H1 (cell line): ENCODE results near the gene WDR31. TPM values are rescaled to one million over a fixed set of nuclear protein-coding genes. Genes with fewer than 3 reads are reported as not detected.

Experiments used
- CHD2 ChIP-seq: IDR thresholded peaks from 2 replicates; pipeline ENCODE4 v1.6.1; 2012; ENCODE audit warnings: low read length, improper control_type of control experiment
- GABPA ChIP-seq: IDR thresholded peaks from 2 replicates; pipeline ENCODE4 v1.6.1; 2011; ENCODE audit warnings: mild to moderate bottlenecking, low read length, moderate library complexity, borderline replicate concordance; ENCODE audit not compliant: insufficient read depth
- KDM4A ChIP-seq: IDR thresholded peaks from one replicate; pipeline ENCODE4 v1.7.1; 2012; ENCODE audit warnings: low read depth, mild to moderate bottlenecking, moderate library complexity, low read length, inconsistent platforms; ENCODE audit not compliant: severe bottlenecking
- TBP ChIP-seq: IDR thresholded peaks from 2 replicates; pipeline ENCODE4 v1.6.1; 2011; ENCODE audit warnings: low read depth, low read length, improper control_type of control experiment
- polyA plus RNA-seq, 7 experiments: library from polyadenylated mRNA; depleted of rRNA in 3 of 7; stranded (reverse) in 5 of 7; unstranded in 2 of 7; fragments of >200 nt in 5 of 7; fragments of 200-250 nt in 2 of 7; gene quantifications; 1 replicate in 5 of 7; 2 replicates in 1 of 7; 4 replicates in 1 of 7; pipeline versions ENCODE4 v1.2.1 to v1.2.3, GENCODE V29; 2011 to 2013; ENCODE audit warnings: missing spikeins in 2 of 7, mixed read lengths in 2 of 7
- total RNA-seq: library from RNA; stranded (reverse); fragmentation: NEBNext Ultra II Directional; extraction: Animal tissue kit (Norgen Biotek cat#: 25700); gene quantifications from 2 replicates; pipeline ENCODE4 v1.2.1, GENCODE V29; 2021
- TF ChIP-seq, protein P1 (sequence below): fragments of 300-600 bp; sonication (generic); IDR thresholded peaks from 2 replicates; pipeline ENCODE4 v1.7.1; 2012; ENCODE audit warnings: low read length, moderate library complexity, mild to moderate bottlenecking, inconsistent platforms; ENCODE audit not compliant: insufficient replicate concordance
- TF ChIP-seq, protein P2 (sequence below): IDR thresholded peaks from 2 replicates; pipeline ENCODE4 v1.6.1; 2012; ENCODE audit warnings: inconsistent platforms

The WDR31 gene
- total and polyA plus RNA-seq, 2 of the 8 experiments (the other 6 are each of a cell fraction or from before 2014, with no cell fraction given), result 0.27 to 0.28 TPM

DNA sequence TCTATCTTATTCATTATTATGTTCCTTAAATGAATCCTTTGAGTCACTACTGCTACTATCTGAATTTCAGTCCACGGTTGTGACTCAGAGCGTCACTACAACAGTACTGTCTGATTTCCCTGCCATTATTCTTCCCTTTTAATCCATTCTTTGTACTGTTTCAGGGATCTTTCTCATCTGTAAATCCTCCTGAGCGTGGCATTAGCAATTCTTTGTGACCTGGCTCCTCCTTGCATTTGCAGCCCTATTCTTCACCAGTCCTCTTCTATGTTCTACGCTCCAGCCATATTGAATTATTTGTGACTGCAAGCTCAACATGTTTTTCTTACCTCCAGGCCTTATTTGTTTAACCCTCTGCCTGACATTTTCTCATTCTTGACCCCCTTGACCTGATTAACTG, 58.7 kb downstream of the WDR31 start (continued):
- TF ChIP-seq, protein P1, sequence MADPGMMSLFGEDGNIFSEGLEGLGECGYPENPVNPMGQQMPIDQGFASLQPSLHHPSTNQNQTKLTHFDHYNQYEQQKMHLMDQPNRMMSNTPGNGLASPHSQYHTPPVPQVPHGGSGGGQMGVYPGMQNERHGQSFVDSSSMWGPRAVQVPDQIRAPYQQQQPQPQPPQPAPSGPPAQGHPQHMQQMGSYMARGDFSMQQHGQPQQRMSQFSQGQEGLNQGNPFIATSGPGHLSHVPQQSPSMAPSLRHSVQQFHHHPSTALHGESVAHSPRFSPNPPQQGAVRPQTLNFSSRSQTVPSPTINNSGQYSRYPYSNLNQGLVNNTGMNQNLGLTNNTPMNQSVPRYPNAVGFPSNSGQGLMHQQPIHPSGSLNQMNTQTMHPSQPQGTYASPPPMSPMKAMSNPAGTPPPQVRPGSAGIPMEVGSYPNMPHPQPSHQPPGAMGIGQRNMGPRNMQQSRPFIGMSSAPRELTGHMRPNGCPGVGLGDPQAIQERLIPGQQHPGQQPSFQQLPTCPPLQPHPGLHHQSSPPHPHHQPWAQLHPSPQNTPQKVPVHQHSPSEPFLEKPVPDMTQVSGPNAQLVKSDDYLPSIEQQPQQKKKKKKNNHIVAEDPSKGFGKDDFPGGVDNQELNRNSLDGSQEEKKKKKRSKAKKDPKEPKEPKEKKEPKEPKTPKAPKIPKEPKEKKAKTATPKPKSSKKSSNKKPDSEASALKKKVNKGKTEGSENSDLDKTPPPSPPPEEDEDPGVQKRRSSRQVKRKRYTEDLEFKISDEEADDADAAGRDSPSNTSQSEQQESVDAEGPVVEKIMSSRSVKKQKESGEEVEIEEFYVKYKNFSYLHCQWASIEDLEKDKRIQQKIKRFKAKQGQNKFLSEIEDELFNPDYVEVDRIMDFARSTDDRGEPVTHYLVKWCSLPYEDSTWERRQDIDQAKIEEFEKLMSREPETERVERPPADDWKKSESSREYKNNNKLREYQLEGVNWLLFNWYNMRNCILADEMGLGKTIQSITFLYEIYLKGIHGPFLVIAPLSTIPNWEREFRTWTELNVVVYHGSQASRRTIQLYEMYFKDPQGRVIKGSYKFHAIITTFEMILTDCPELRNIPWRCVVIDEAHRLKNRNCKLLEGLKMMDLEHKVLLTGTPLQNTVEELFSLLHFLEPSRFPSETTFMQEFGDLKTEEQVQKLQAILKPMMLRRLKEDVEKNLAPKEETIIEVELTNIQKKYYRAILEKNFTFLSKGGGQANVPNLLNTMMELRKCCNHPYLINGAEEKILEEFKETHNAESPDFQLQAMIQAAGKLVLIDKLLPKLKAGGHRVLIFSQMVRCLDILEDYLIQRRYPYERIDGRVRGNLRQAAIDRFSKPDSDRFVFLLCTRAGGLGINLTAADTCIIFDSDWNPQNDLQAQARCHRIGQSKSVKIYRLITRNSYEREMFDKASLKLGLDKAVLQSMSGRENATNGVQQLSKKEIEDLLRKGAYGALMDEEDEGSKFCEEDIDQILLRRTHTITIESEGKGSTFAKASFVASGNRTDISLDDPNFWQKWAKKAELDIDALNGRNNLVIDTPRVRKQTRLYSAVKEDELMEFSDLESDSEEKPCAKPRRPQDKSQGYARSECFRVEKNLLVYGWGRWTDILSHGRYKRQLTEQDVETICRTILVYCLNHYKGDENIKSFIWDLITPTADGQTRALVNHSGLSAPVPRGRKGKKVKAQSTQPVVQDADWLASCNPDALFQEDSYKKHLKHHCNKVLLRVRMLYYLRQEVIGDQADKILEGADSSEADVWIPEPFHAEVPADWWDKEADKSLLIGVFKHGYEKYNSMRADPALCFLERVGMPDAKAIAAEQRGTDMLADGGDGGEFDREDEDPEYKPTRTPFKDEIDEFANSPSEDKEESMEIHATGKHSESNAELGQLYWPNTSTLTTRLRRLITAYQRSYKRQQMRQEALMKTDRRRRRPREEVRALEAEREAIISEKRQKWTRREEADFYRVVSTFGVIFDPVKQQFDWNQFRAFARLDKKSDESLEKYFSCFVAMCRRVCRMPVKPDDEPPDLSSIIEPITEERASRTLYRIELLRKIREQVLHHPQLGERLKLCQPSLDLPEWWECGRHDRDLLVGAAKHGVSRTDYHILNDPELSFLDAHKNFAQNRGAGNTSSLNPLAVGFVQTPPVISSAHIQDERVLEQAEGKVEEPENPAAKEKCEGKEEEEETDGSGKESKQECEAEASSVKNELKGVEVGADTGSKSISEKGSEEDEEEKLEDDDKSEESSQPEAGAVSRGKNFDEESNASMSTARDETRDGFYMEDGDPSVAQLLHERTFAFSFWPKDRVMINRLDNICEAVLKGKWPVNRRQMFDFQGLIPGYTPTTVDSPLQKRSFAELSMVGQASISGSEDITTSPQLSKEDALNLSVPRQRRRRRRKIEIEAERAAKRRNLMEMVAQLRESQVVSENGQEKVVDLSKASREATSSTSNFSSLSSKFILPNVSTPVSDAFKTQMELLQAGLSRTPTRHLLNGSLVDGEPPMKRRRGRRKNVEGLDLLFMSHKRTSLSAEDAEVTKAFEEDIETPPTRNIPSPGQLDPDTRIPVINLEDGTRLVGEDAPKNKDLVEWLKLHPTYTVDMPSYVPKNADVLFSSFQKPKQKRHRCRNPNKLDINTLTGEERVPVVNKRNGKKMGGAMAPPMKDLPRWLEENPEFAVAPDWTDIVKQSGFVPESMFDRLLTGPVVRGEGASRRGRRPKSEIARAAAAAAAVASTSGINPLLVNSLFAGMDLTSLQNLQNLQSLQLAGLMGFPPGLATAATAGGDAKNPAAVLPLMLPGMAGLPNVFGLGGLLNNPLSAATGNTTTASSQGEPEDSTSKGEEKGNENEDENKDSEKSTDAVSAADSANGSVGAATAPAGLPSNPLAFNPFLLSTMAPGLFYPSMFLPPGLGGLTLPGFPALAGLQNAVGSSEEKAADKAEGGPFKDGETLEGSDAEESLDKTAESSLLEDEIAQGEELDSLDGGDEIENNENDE, result no peak
- TF ChIP-seq KDM4A (no peak), GABPA (no peak), CHD2 (no peak), TBP (no peak)
- TF ChIP-seq, protein P2, sequence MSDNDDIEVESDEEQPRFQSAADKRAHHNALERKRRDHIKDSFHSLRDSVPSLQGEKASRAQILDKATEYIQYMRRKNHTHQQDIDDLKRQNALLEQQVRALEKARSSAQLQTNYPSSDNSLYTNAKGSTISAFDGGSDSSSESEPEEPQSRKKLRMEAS, result no peak
